HG03354 (cell line): ENCODE measurements around the gene OPN3.
A peak's percentile ranks its signal among the peaks of the same experiment; 100 is the strongest.

Experiments used
- ATAC-seq: cut with Tn5 transposase; IDR thresholded peaks from one replicate; pipeline ENCODE4 v1.9.1; 2021; ENCODE audit warnings: mild to moderate bottlenecking; ENCODE audit not compliant: unreplicated experiment, poor library complexity, severe bottlenecking

The OPN3 gene

GRCh38 chr1:241648159-241648558 is 8.0 kb upstream of the OPN3 start:
- ATAC-seq = no peak

GRCh38 chr1:241647658-241648057 is 7.5 kb upstream of the OPN3 start:
- no peak for ATAC-seq

- ATAC-seq = no peak
Observed at GRCh38 chr1:241646201-241646600, 6.0 kb upstream of the OPN3 start.

GRCh38 chr1:241645199-241645598 is 5.0 kb upstream of the OPN3 start:
- no peak for ATAC-seq

- ATAC-seq = no peak
Observed at GRCh38 chr1:241644259-241644658, 4.1 kb upstream of the OPN3 start.

- no peak for ATAC-seq
Observed at GRCh38 chr1:241642593-241642944, 2.4 kb upstream of the OPN3 start.

- no peak for ATAC-seq
Observed at GRCh38 chr1:241641773-241642592, 1.8 kb upstream of the OPN3 start.

- no peak for ATAC-seq
Observed at GRCh38 chr1:241640867-241641622, 876 bp upstream of the OPN3 start.

- peak; percentile 70 for ATAC-seq
Observed at GRCh38 chr1:241639623-241640148, 483 bp downstream of the OPN3 start.

- no peak for ATAC-seq
Observed at GRCh38 chr1:241638909-241639622, 1.1 kb downstream of the OPN3 start.

- ATAC-seq = no peak
Observed at GRCh38 chr1:241638099-241638682, 2.0 kb downstream of the OPN3 start.

- ATAC-seq = no peak
Observed at GRCh38 chr1:241637604-241638003, 2.6 kb downstream of the OPN3 start.

GRCh38 chr1:241637046-241637590 is 3.1 kb downstream of the OPN3 start:
- no peak for ATAC-seq

- no peak for ATAC-seq
Observed at GRCh38 chr1:241636291-241636690, 3.9 kb downstream of the OPN3 start.

GRCh38 chr1:241635556-241636152 is 4.5 kb downstream of the OPN3 start:
- ATAC-seq = no peak

GRCh38 chr1:241632987-241633386 is 7.2 kb downstream of the OPN3 start:
- ATAC-seq = no peak

GRCh38 chr1:241631674-241632073 is 8.5 kb downstream of the OPN3 start:
- ATAC-seq = no peak

GRCh38 chr1:241630899-241631298 is 9.3 kb downstream of the OPN3 start:
- ATAC-seq = no peak

GRCh38 chr1:241630476-241630875 is 9.7 kb downstream of the OPN3 start:
- ATAC-seq = no peak
